ENCODE measurements around the gene PGAM5.

Gene PGAM5

GRCh38 chr12:132713123-132713522, 2.5 kb downstream of the PGAM5 start:
- H3K4me3 ChIP-seq (ENCODE audit: low read depth, low read length) = no peak overlapping the region
- no peak for TF ChIP-seq CTCF (IDR thresholded peaks at IDR 0.05; ENCODE audit: insufficient read depth, low read depth, low read length, missing control alignments)
- DNase-seq (ENCODE audit: low read depth) = no peak

GRCh38 chr12:132715874-132716273, 5.2 kb downstream of the PGAM5 start:
- DNase-seq (ENCODE audit: low read depth) = no peak
- no peak for TF ChIP-seq CTCF (IDR thresholded peaks at IDR 0.05; ENCODE audit: insufficient read depth, low read depth, low read length, missing control alignments)
- H3K4me3 ChIP-seq (ENCODE audit: low read depth, low read length) = no peak overlapping the region

- no peak overlapping the region for H3K4me3 ChIP-seq (ENCODE audit: low read depth, low read length)
- no peak for DNase-seq (ENCODE audit: low read depth)
- TF ChIP-seq CTCF (IDR thresholded peaks at IDR 0.05; ENCODE audit: insufficient read depth, low read depth, low read length, missing control alignments) = no peak
Observed at GRCh38 chr12:132716356-132716755, 5.7 kb downstream of the PGAM5 start.

GRCh38 chr12:132717011-132717410, 6.4 kb downstream of the PGAM5 start:
- no peak overlapping the region for H3K4me3 ChIP-seq (ENCODE audit: low read depth, low read length)
- no peak for DNase-seq (ENCODE audit: low read depth)
- no peak for TF ChIP-seq CTCF (IDR thresholded peaks at IDR 0.05; ENCODE audit: insufficient read depth, low read depth, low read length, missing control alignments)

GRCh38 chr12:132717531-132718387, 7.1 kb downstream of the PGAM5 start:
- no peak for DNase-seq (ENCODE audit: low read depth)

GRCh38 chr12:132718644-132719043, 8.0 kb downstream of the PGAM5 start:
- no peak for TF ChIP-seq CTCF (IDR thresholded peaks at IDR 0.05; ENCODE audit: insufficient read depth, low read depth, low read length, missing control alignments)
- no peak for DNase-seq (ENCODE audit: low read depth)
- no peak overlapping the region for H3K4me3 ChIP-seq (ENCODE audit: low read depth, low read length)

More at GRCh38 chr12:132717531-132718387, 7.1 kb downstream of the PGAM5 start:
- no peak for TF ChIP-seq CTCF (IDR thresholded peaks at IDR 0.05; ENCODE audit: insufficient read depth, low read depth, low read length, missing control alignments)
- H3K4me3 ChIP-seq (ENCODE audit: low read depth, low read length) = no peak overlapping the region
